DOHH2 (cell line): ENCODE measurements around the gene TFIP11.

ENCODE experiments used
- H3F3A ChIP-seq: fragments of 200-600 bp; sonication (generic), shearing (Covaris generic); 2 replicates; pipeline ENCODE4 v1.6.0; 2016; ENCODE audit warnings: antibody characterized with exemption, mild to moderate bottlenecking; ENCODE audit not compliant: control insufficient read depth, insufficient read depth
- H3K27ac ChIP-seq: fragments of 200-600 bp; sonication (generic); 2 replicates; pipeline ENCODE4 v1.5.1; 2014; ENCODE audit warnings: low read depth, mild to moderate bottlenecking, low read length, moderate library complexity
- H3K27me3 ChIP-seq: fragments of 200-600 bp; sonication (generic); 2 replicates; pipeline ENCODE4 v1.6.1; 2014; ENCODE audit warnings: mild to moderate bottlenecking, low read length, mixed read lengths; ENCODE audit not compliant: control insufficient read depth
- H3K36me3 ChIP-seq: fragments of 200-600 bp; sonication (generic); 2 replicates; pipeline ENCODE4 v1.6.1; 2014; ENCODE audit warnings: mild to moderate bottlenecking, low read length, moderate library complexity, mixed read lengths; ENCODE audit not compliant: control insufficient read depth
- H3K4me1 ChIP-seq: fragments of 200-600 bp; sonication (generic); 2 replicates; pipeline ENCODE4 v1.6.1; 2014; ENCODE audit warnings: mild to moderate bottlenecking, low read length, mixed read lengths; ENCODE audit not compliant: control insufficient read depth
- H3K4me2 ChIP-seq: fragments of 200-600 bp; sonication (generic); 2 replicates; pipeline ENCODE4 v1.6.0; 2014; ENCODE audit warnings: mild to moderate bottlenecking, low read length, moderate library complexity
- H3K4me3 ChIP-seq: fragments of 200-600 bp; sonication (generic); 2 replicates; pipeline ENCODE4 v1.5.1; 2014; ENCODE audit warnings: mild to moderate bottlenecking, low read length, mixed read lengths
- H3K79me2 ChIP-seq: fragments of 200-600 bp; sonication (generic); 2 replicates; pipeline ENCODE4 v1.6.1; 2014; ENCODE audit warnings: mild to moderate bottlenecking, low read length, mixed read lengths; ENCODE audit not compliant: control insufficient read depth
- H3K9me2 ChIP-seq: fragments of 200-600 bp; sonication (generic); replicated peaks from 2 replicates; pipeline ENCODE4 v1.6.1; 2014; ENCODE audit warnings: mild to moderate bottlenecking, low read length, mixed read lengths; ENCODE audit not compliant: control insufficient read depth
- H3K9me3 ChIP-seq: fragments of 200-600 bp; sonication (generic); 2 replicates; pipeline ENCODE4 v1.6.1; 2014; ENCODE audit warnings: antibody characterized with exemption, low read length, mixed read lengths; ENCODE audit not compliant: control insufficient read depth, insufficient read depth
- H4K20me1 ChIP-seq: fragments of 200-600 bp; sonication (generic); 2 replicates; pipeline ENCODE4 v1.6.0; 2014; ENCODE audit warnings: low read depth, mild to moderate bottlenecking, antibody characterized with exemption, low read length, moderate library complexity; ENCODE audit not compliant: control insufficient read depth, insufficient read depth
- CTCF ChIP-seq: fragments of 200-600 bp; sonication (generic); IDR thresholded peaks from one replicate; pipeline ENCODE4 v1.5.1; 2014; ENCODE audit warnings: antibody characterized with exemption, mild to moderate bottlenecking, low read depth, low read length; ENCODE audit not compliant: poor library complexity, severe bottlenecking
- EZH2phosphoT487 ChIP-seq: fragments of 200-600 bp; sonication (generic); IDR thresholded peaks from 2 replicates; pipeline ENCODE4 v1.6.1; 2017; ENCODE audit warnings: borderline replicate concordance, mild to moderate bottlenecking, antibody characterized with exemption, low read length, moderate library complexity, mixed read lengths

The TFIP11 gene

GRCh38 chr22:26554956-26555355, 42.7 kb upstream of the TFIP11 start:
- H3K4me3 ChIP-seq, result peak overlapping the region; percentile 21
- H3K4me2 ChIP-seq, result peak overlapping the region; percentile 68
- no peaks in the 10 kb centered on the region for H3K9me2 ChIP-seq
- H3K27me3 ChIP-seq, result no peaks in the 10 kb centered on the region
- no peaks in the 10 kb centered on the region for H3K9me3 ChIP-seq
- H4K20me1 ChIP-seq, result no peaks in the 10 kb centered on the region
- no peak for TF ChIP-seq EZH2phosphoT487
- no peak for TF ChIP-seq CTCF
- H3F3A ChIP-seq, result no peaks in the 10 kb centered on the region; the same call in none of the 2 replicates
- H3K27ac ChIP-seq, result peak overlapping the region; percentile 62
- H3K4me1 ChIP-seq, result peaks cover 69% of the 10 kb centered on the region
- H3K79me2 ChIP-seq, result peaks cover 94% of the 10 kb centered on the region
- H3K36me3 ChIP-seq, result peaks cover 14% of the 10 kb centered on the region

DNA sequence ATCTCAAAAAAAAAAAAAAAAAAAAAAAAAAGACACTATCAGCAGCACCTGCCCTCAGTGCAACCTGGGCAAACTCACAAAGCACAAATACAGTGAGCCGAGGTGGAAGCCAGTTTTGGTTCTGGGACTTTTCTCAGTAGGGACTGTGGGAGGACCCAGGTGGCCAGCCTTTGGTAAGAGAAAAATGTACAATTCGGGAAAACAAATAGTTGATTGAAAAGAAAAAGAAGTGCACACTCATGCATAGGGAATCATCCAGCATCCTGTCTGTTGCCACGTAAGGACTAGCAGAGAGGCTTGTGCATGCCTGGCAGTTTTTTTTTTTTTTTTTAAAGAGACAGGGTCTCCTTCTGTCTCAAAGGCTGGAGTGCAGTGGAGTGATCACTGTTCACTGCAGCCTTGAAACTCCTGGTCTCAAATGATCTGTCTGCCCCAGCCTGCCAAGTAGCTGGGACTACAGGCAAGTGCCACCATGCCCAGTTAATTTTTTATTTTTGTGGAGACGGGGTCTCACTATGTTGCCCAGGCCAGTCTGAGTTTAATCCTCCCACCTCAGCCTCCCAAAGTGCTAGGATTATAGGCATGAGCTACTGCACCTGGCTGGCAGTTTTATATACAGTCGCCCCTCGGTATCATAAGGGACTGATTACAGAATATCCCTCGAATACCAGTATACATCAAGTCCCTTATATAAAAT, 40.9 kb upstream of the TFIP11 start:
- peaks cover 79% of the 10 kb centered on the region for H3K4me1 ChIP-seq
- no peaks in the 10 kb centered on the region for H4K20me1 ChIP-seq
- H3K9me2 ChIP-seq, result no peaks in the 10 kb centered on the region
- peaks cover 88% of the 10 kb centered on the region for H3K79me2 ChIP-seq
- H3F3A ChIP-seq, result no peaks in the 10 kb centered on the region; the same call in 1 of the 2 replicates
- peak overlapping the region; percentile 5; the same call in 1 of the 2 replicates for H3K27ac ChIP-seq
- H3K36me3 ChIP-seq, result peaks cover 14% of the 10 kb centered on the region
- no peaks in the 10 kb centered on the region for H3K9me3 ChIP-seq
- H3K27me3 ChIP-seq, result no peaks in the 10 kb centered on the region
- no peak for TF ChIP-seq EZH2phosphoT487
- no peak for TF ChIP-seq CTCF
- peak overlapping the region; percentile 68 for H3K4me2 ChIP-seq
- H3K4me3 ChIP-seq, result peak overlapping the region; percentile 14; the same call in 1 of the 2 replicates

- Histone ChIP-seq H3K27ac (no peak overlapping the region), H3K4me3 (no peak overlapping the region), H3F3A (no peaks in the 10 kb centered on the region; the same call in 1 of the 2 replicates), H4K20me1 (no peaks in the 10 kb centered on the region), H3K9me3 (no peaks in the 10 kb centered on the region), H3K27me3 (no peaks in the 10 kb centered on the region), H3K79me2 (peaks cover 90% of the 10 kb centered on the region), H3K36me3 (peaks cover 20% of the 10 kb centered on the region), H3K4me2 (no peak overlapping the region), H3K4me1 (peaks cover 86% of the 10 kb centered on the region), H3K9me2 (no peaks in the 10 kb centered on the region)
- TF ChIP-seq EZH2phosphoT487 (no peak), CTCF (no peak)
Observed at GRCh38 chr22:26552466-26552865, 40.2 kb upstream of the TFIP11 start.
